ENCODE results near the gene DSCAM.

The DSCAM gene

GRCh38 chr21:40835184-40835694, 11.7 kb downstream of the DSCAM start:
- DNase-seq, result no peak

DNA sequence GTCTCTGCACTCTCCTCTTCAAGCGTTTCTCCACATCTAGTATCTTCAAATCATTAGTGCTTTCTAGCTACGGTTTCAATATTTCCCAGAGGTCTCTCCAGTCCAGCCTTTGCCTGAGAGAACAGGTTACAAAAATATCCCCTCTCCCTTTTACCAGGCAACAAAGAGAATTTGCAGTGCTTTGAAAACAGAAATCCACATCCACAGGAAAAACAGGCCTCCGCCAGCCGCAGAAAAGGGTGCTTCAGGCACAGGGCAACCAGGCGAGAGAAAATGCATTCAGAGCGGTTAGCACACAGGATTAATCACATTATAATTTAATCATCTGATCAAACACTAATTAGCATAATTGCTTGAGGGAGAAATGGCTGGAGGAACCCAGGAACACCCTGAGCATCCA, 13.8 kb downstream of the DSCAM start:
- DNase-seq, result no peak

GRCh38 chr21:40832316-40832715, 14.6 kb downstream of the DSCAM start:
- no peak for DNase-seq

- no peak for DNase-seq
These were observed 16.1 kb downstream of the DSCAM start for GRCh38 chr21:40830836-40831235.

- no peak for DNase-seq
These were observed 17.2 kb downstream of the DSCAM start for GRCh38 chr21:40829791-40830190.

DNA sequence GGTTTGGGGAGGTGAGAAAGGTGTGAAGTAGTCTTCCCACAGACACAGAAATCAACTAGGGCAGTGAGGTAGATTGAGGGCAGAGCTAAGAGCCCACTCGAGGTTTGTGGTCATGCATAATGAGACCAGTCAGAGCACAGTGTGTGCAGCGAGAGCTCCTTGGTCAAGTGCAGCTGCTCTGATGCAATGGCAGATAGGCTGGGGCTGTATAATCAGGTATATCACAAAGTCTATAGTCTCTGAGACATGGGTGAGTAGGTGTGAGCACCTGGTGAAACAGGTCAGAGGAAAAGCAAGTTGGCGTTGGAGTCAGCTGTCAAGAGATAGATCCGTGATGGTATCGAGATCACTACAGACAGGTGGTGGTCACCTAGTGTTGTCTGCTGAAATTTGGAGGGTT, 17.6 kb downstream of the DSCAM start:
- no peak for DNase-seq

- DNase-seq, result no peak
These were observed 19.4 kb downstream of the DSCAM start for GRCh38 chr21:40827509-40827908.

DNA sequence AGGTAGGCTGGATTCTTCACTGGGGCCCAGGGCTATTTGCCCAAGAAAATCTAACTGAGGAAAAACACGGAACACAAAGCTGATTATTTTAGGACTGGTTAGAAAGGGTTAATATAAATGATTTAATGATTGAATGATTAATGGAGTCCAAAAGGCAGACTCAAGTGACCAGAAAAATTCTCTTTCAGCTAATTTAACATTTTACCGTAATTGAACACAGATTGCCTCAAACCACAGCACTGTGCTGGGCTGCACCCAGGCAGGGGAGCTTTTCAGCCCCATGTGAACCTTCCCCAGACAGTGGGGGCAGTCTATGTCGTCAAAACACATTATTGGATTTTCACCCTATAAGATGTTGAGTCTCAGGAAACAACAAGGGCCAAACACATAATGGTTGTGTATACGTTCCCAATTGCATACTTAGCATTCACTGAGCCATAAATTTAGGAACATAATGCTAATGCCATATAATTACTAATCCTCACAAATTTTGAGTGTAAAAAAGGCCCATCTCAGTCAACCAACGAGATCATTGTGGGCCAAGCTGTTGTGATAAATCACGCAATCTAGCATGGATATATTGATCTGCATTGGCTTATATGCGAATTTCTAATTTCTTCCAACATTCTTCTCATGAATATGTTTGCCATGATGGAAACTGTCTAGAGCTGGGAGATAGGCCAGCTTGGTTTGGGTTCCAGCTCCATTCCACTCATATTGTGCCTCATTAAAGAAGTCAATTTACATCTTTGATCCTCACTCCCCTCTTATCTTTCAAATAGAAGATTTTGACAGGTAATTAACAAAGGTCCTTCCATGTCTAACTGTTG, 27.7 kb downstream of the DSCAM start:
- no peak for DNase-seq

GRCh38 chr21:40813918-40814317, 33.0 kb downstream of the DSCAM start:
- DNase-seq, result no peak

DNA sequence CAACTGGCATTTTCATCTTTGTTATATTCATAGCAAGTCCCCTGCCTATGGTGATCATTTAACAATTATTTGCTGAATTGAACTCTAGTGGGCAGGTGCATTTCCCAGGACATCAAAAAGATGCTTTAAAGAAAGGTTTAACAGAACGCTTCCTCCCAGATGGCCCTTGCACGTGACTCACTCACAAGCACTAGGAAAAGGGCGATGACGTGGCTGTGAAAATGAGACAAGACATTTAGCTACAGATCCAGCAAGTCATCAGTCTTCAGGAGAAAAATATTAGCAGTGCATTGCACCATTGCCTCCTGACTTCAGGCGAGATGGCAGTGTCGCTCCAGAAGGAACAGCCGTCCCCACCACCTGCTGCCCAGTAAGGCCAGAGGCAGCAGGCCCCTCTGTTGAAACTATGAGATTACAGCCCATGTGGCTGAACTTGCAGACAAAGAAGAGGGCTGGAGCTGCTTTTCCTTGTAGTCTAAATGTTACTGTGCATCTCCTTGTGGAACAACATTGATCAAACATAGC, 37.2 kb downstream of the DSCAM start:
- DNase-seq, result no peak

DNA sequence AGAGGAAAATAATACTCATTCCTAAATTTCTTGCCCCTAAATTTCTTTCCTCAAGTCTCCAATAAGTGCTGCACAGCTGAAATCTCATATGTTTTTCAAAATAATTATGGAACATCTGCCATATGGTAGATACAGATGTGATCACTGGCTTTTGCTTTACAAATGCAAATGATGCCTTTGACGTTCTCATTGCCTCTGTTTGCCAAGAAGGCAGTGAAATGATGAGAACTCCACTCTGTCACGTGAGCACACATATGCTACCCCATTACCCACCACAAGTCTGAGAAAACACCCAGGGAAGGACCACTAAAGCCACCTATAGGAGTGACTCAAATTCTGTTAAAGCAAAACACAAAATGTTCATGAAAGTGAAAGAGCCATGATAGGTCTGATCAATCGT, 43.9 kb downstream of the DSCAM start:
- no peak for DNase-seq

GRCh38 chr21:40800126-40800525, 46.8 kb downstream of the DSCAM start:
- no peak for DNase-seq

- DNase-seq, result no peak
These were observed 49.1 kb downstream of the DSCAM start for GRCh38 chr21:40797891-40798290.

- DNase-seq, result no peak
These were observed 49.5 kb downstream of the DSCAM start for GRCh38 chr21:40797410-40797809.

- no peak for DNase-seq
These were observed 50.5 kb downstream of the DSCAM start for GRCh38 chr21:40796464-40796863.

GRCh38 chr21:40795313-40795712, 51.6 kb downstream of the DSCAM start:
- no peak for DNase-seq

- no peak for DNase-seq
These were observed 54.1 kb downstream of the DSCAM start for GRCh38 chr21:40792691-40793456.

DNA sequence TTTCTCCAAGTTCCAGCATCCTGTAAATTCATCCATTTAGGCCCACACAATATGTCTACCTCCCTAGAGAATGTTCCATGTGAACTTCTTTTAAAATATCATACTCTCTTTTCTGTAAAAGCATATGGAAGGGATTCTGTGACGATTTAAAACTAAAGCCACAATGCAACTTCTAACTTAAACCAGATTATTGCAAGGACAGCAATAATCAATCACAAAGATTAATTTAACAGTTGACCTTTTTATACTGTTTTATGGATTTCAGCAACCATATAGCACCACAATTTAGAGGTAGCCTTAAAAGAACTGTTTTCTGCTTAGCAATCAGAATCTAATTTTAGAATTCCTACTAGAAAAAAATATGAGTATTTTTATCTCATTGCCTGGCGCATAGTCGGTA, 58.3 kb downstream of the DSCAM start:
- DNase-seq, result no peak

GRCh38 chr21:40783404-40783803, 63.6 kb downstream of the DSCAM start:
- DNase-seq, result no peak

- DNase-seq, result peak; percentile 34
These were observed 76.4 kb downstream of the DSCAM start for GRCh38 chr21:40770435-40771055.

DNA sequence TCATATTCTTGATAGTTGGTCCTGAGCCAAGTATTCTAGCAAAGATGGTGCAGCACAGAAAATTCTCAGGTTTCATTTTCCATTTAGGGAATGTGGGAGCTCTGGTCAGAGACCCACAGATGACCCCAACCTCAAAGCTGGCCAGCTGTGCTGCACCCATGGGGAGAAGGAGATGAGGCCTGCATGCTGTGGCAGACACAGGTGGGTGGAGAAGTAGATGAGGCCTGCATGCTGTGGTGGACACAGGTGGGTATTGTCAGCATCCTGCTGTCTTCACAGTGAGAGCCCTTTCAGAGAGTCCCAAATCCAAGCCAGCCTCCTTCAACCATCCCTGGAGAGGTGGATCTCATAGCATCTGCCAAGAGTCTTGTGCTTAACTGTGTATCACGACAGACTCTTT, 77.7 kb downstream of the DSCAM start:
- DNase-seq, result no peak

DNA sequence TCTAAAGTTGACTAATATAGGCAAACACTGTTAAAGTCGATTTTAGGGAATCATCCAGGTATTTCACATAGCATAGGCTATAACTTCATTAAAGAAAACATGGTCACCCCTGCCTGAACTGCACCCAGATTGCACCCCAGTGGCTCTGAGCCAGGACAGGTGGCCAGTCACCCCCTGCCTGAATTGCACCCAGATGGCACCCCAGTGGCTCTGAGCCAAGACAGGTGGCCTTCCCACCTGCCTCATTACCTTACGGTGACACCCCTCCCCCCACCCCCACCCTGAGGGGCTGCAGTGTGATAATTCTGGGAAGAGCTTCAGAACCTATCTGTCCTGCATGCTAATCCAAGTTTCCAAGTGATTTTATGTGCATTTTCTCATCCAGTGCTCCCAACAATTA, 78.9 kb downstream of the DSCAM start:
- DNase-seq, result no peak

DNA sequence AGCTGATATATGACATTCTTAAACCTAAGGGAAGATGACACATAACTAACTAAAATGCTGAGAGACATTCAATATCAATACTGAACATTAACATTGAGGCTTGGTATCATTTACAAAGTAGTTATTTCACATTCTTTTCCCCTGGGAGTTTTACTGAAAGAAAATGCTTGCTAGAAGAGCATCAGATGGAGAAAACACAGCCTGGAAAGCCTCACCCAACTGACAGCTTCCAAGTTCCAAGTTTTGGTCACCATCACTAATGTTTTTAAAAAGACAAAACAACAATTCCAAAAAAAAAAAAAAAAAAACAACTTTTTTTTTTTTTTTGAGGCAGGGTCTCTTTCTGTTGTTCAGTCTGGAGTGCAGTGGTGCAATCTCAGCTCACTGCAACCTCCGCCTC, 80.6 kb downstream of the DSCAM start:
- no peak for DNase-seq
